ENCODE measurements around the gene PLCB2. TPM values are rescaled to one million over a fixed set of nuclear protein-coding genes. Genes with fewer than 3 reads are reported as not detected.

PLCB2 gene
- total RNA-seq, 1 donor from 2014 or later, result 9.8 TPM

DNA sequence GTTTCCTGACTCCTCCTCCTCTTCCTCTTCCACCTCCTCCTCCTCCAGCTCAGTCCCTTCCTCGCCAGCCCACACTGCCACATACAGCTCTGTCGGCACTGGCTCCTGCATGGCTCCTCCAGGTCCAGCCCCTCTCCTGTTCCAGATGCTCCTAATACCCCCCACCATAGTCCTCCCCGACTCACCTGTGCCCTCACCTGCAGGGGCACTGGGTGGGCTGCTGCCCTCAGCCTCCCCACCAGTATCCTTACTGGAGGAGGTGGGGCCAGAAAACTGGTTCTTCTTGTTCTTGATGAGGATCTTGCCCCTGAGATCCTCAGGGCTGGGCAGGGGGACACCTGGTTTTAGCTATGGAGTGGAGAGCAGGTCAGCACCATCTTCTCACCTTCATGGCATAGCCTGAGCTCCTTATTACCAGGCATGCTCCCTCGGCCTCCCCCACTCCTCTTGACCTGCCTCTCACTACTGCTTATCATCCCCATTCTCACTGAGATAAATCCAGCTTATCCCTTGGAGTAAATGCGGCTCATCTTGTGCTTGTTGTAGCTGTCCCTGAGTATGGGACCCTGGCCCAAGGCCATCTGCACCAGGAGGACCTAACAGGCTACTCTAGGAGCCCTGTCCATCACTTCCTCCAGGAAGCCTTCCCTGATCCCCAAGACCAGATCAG lies 11.0 kb downstream of the PLCB2 start:
- TF ChIP-seq CTCF (IDR thresholded peaks at IDR 0.05; ENCODE audit: unreplicated experiment), result no peak
- H3K4me3 Mint-ChIP-seq, result peak overlapping the region; percentile 8
- no peak for DNase-seq (ENCODE audit: low spot score in 2 of 2, unreplicated experiment in 2 of 2)
- peaks cover 9% of the 10 kb centered on the region for H3K9me3 Mint-ChIP-seq
- peaks cover 31% of the 10 kb centered on the region for H3K4me1 Mint-ChIP-seq
- H3K27me3 Mint-ChIP-seq (ENCODE audit: low read depth), result peaks cover 24% of the 10 kb centered on the region
- H3K36me3 Mint-ChIP-seq, result peaks cover 9% of the 10 kb centered on the region
- H3K27ac Mint-ChIP-seq, result no peak overlapping the region

DNA sequence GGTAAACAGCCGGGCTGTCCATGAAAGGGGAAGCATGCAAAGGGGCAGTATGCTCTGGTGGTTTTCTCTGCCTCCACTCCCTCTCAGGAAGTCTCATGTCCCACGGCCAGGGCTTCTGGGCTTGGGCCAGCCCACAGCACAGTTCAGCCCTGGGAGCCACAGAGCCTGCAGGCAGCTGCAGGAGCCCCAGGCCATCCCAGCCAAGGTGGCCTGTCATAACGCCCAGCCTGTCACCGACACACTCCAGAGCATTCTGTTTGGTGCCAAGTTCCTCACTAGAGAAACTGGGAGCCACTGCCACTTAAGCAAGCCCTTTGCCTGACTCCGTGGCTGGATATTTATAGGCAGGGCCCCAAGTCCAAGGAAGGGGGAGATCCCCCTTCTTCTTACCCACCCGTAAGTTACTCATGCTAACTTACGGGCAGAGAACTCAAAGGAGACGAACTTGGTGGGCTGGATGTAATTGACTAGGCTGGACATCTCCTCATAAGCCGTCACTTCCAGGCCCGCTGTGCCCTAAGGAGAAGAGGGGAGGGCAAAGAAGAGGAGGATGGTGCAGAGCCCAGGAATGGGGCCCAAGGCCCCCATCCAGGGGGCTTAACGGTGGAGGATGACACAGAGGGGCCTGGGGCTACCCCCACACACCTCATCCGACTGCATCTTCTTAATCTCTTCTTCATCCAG lies 11.7 kb downstream of the PLCB2 start:
- Mint-ChIP-seq H3K4me1 (peaks cover 25% of the 10 kb centered on the region), H3K9me3 (peaks cover 9% of the 10 kb centered on the region), H3K27me3 (ENCODE audit: low read depth) (peaks cover 26% of the 10 kb centered on the region), H3K27ac (no peak overlapping the region), H3K36me3 (peaks cover 9% of the 10 kb centered on the region), H3K4me3 (no peak overlapping the region)
- no peak for DNase-seq (ENCODE audit: low spot score in 2 of 2, unreplicated experiment in 2 of 2)
- no peak for TF ChIP-seq CTCF (IDR thresholded peaks at IDR 0.05; ENCODE audit: unreplicated experiment)

DNA sequence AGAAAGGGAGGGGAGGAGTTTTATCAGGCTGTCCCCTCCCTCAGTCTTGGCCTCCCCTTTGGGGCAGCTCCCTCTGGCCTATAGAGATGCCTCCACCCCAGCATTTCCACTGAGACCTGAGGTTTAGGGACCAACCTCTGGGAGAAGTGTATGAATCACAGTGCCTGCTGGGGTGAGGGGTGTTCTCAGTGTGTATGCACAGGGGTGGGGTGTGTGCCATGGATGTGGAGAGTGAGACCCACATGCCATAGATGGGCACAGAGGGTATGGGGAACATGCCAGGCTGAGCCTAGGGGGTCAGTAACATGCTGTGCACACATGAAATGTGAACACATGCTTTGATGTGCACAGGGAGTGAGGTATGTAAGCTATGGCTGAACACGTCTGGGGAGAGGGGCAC lies 12.4 kb downstream of the PLCB2 start:
- Mint-ChIP-seq H3K27ac (no peak overlapping the region), H3K9me3 (peaks cover 9% of the 10 kb centered on the region), H3K4me3 (no peak overlapping the region), H3K4me1 (peaks cover 24% of the 10 kb centered on the region), H3K27me3 (ENCODE audit: low read depth) (peaks cover 29% of the 10 kb centered on the region), H3K36me3 (peaks cover 9% of the 10 kb centered on the region)
- no peak for DNase-seq (ENCODE audit: low spot score in 2 of 2, unreplicated experiment in 2 of 2)
- no peak for TF ChIP-seq CTCF (IDR thresholded peaks at IDR 0.05; ENCODE audit: unreplicated experiment)

GRCh38 chr15:40293905-40294895 lies 13.5 kb downstream of the PLCB2 start:
- peaks cover 24% of the 10 kb centered on the region for H3K4me1 Mint-ChIP-seq
- no peak for TF ChIP-seq CTCF (IDR thresholded peaks at IDR 0.05; ENCODE audit: unreplicated experiment)
- no peak overlapping the region for H3K4me3 Mint-ChIP-seq
- peaks cover 4% of the 10 kb centered on the region for H3K36me3 Mint-ChIP-seq
- H3K9me3 Mint-ChIP-seq, result peaks cover 2% of the 10 kb centered on the region
- DNase-seq (ENCODE audit: low spot score in 2 of 2, unreplicated experiment in 2 of 2), result no peak
- no peak overlapping the region for H3K27ac Mint-ChIP-seq
- H3K27me3 Mint-ChIP-seq (ENCODE audit: low read depth), result peaks cover 34% of the 10 kb centered on the region

- H3K4me1 Mint-ChIP-seq, result peaks cover 26% of the 10 kb centered on the region
- H3K36me3 Mint-ChIP-seq, result no peaks in the 10 kb centered on the region
- no peak for DNase-seq (ENCODE audit: low spot score in 2 of 2, unreplicated experiment in 2 of 2)
- H3K9me3 Mint-ChIP-seq, result no peaks in the 10 kb centered on the region
- no peak overlapping the region for H3K4me3 Mint-ChIP-seq
- no peak overlapping the region for H3K27ac Mint-ChIP-seq
- no peak for TF ChIP-seq CTCF (IDR thresholded peaks at IDR 0.05; ENCODE audit: unreplicated experiment)
- H3K27me3 Mint-ChIP-seq (ENCODE audit: low read depth), result peaks cover 34% of the 10 kb centered on the region
Observed at GRCh38 chr15:40293006-40293405, 14.7 kb downstream of the PLCB2 start.

All from mesothelial cell of epicardium (in vitro differentiated cells).